GM19324 (cell line): ENCODE results near the gene LRRC45.

ENCODE experiments used
- ATAC-seq: cut with Tn5 transposase; IDR thresholded peaks from one replicate; pipeline ENCODE4 v1.9.1; 2021; ENCODE audit warnings: mild to moderate bottlenecking, moderate library complexity; ENCODE audit not compliant: unreplicated experiment, low FRiP score

LRRC45 gene

GRCh38 chr17:82059272-82060000 is 36.3 kb downstream of the LRRC45 start:
- ATAC-seq, result no peak

GRCh38 chr17:82060001-82060380 is 36.9 kb downstream of the LRRC45 start:
- no peak for ATAC-seq

GRCh38 chr17:82060614-82061013 is 37.5 kb downstream of the LRRC45 start:
- no peak for ATAC-seq

- no peak for ATAC-seq
Measured at GRCh38 chr17:82061047-82061925, 38.2 kb downstream of the LRRC45 start.

- no peak for ATAC-seq
Measured at GRCh38 chr17:82062076-82062983, 39.2 kb downstream of the LRRC45 start.

GRCh38 chr17:82062984-82063368 is 39.9 kb downstream of the LRRC45 start:
- no peak for ATAC-seq

GRCh38 chr17:82063424-82064415 is 40.6 kb downstream of the LRRC45 start:
- ATAC-seq, result no peak

GRCh38 chr17:82064433-82065192 is 41.5 kb downstream of the LRRC45 start:
- no peak for ATAC-seq

- peak; percentile 31 for ATAC-seq
Measured at GRCh38 chr17:82065193-82065637, 42.1 kb downstream of the LRRC45 start.

GRCh38 chr17:82065638-82066303 is 42.7 kb downstream of the LRRC45 start, which contains the start of gene DUS1L:
Gene DUS1L, minus strand, starts transcription at chr17:82065804. Its CDS starts 745 bp downstream, at chr17:82065059.
- ATAC-seq, result peak; percentile 77

GRCh38 chr17:82070611-82071010 is 47.5 kb downstream of the LRRC45 start:
- no peak for ATAC-seq

GRCh38 chr17:82072827-82073226 is 49.7 kb downstream of the LRRC45 start:
- ATAC-seq, result no peak

- no peak for ATAC-seq
Measured at GRCh38 chr17:82073446-82073845, 50.3 kb downstream of the LRRC45 start.

GRCh38 chr17:82076018-82076784 is 53.1 kb downstream of the LRRC45 start:
- no peak for ATAC-seq

- no peak for ATAC-seq
Measured at GRCh38 chr17:82076785-82077591, 53.9 kb downstream of the LRRC45 start.

GRCh38 chr17:82077617-82078358 is 54.7 kb downstream of the LRRC45 start:
- no peak for ATAC-seq
